Hippocampal formation (tissue), 2 donors: Measurements from ENCODE around the gene UBP1.
"Not testable (repeated sequence)": the region's sequence is repeated elsewhere in the genome, so short reads cannot be mapped to it uniquely, and the experiment has no call there.

Source experiments
- DNase-seq, 2 donors: peaks; one replicate each; lab custom pipeline; 2025; lab: John Stamatoyannopoulos, UW

The UBP1 gene

DNA sequence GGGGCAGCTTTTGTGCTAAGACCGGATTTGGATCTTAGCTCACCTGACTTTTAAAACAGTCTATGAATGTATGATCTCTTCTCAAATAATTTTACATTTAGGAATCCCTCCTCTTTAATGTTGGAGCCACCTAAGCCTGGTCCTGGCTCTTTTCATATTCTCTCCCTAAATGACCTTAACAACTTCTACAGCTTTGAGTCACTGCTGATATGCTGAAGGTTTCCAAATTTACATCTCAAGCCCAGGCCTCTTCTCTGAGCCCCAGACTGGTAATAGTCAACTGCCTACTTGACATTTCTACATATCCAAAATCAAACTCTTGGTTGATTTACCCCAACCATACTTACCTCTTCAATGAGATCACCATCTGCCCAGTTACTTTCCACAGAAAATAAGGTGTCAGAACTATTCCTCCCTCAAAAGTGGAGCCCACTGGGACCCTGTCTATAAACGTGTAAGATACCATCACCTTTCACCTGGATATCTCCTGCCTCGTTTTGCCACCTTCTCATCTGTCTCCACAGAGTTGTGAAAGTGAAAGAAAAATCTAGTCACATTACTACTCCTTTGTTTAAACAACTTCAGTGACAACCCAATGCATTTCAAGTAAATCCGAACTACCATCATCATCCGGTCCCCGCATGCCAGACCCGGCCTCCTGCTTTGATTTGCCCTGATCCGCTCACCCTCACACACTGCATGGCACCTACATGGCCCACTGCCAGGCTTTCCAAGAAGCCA, 48.8 kb downstream of the UBP1 start:
- no peak for DNase-seq

DNA sequence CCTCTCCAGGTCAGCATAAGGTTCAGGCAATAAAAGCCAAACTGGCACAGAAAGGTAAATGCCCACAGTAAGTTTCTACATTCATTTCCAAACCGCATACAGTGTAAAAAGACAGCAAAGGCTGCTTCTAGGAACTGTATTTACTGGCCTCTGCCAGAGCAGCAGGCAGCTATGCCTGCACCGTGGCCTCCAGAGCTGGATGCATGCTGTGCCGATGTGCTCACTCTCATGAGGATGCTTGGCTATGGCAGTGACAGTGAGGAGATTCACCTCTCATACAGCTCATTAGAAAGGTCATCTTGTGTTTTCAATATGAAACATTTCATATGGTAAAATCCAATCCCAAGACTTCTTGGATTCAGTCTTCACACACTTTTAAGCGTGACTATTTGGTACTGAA, 50.3 kb downstream of the UBP1 start:
- no peak for DNase-seq

DNA sequence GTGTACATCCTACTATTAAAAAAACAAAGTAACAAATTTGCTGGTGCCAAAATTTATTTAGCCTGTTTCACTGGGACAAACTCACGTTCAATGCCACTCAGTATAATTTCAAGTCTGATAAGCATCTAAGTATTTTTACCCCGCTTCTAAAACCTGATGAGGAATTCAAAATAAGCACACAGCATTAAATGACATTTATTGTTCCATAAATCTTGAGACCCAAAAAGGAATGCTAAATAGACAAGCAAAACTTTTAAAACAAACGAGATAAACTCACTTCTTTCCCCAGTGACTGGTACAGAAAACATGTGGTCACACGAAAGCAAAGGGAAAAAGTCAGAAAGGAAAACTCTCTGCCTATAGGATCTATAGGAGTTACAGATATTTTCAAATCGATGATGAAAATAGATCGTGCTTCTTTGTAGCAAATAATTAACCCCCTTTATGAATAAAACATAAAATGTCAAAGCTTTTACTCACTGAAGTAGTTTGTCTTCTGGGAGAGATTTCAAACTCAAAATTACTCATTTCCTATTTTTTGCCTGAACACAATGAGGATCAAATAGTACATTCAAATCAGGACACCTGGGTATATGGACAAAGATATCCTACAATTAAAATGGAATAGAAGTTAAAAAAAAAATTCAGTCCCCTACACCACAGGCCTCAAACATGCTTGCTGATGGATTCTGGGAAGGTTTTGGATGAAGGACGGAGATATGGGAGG, 51.7 kb downstream of the UBP1 start:
- no peak for DNase-seq

DNA sequence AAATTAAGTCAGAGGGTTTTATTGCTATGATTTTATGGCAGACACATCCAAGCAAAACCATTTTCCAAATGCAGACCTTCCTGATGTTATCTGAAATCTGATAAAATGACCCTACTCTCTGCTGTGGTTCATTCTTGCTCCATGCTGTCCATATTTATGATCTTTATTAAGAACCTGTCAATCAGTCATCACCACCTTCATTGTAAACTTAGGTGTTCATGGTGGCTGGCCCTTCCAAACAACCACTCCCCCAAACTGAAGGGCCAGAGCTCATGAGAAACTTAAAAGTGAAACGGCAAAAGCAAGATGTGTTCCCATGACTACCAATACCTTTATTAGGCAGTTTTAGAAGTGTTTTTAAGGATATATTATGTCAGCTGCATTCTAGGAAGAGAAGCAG, 53.6 kb downstream of the UBP1 start:
- no peak for DNase-seq

DNA sequence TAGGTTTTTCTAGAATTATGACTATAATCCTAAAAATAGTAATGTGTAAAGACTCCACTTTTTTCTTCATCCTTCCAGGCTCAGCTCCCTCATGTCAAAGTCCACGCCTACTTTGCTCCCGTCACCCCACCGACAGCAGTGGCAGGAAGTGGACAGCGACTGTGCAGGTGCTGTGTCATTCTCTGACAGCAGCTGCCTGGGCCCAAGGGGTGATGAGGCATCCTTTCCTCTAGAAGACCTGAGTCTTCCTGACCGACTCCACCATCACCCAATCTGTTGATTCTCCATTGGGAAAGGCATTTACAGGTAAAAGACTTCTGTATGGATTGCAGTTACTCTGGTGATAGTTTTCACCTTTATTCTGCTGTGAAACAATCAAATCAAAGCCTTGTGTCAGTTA, 54.8 kb downstream of the UBP1 start:
- DNase-seq = no peak

DNA sequence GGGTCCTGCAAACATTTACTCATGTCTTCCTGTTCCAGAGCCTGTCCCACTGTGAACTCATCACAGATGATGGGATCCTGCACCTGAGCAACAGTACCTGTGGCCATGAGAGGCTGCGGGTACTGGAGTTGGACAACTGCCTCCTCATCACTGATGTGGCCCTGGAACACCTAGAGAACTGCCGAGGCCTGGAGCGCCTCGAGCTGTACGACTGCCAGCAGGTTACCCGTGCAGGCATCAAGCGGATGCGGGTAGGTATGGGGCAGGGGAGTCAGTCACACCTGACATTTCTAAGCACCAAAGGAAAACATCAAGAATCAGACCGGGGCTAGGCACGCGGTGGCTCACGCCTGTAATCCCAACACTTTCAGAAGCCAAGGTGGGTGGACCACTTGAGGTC, 56.3 kb downstream of the UBP1 start:
- no peak for DNase-seq

DNA sequence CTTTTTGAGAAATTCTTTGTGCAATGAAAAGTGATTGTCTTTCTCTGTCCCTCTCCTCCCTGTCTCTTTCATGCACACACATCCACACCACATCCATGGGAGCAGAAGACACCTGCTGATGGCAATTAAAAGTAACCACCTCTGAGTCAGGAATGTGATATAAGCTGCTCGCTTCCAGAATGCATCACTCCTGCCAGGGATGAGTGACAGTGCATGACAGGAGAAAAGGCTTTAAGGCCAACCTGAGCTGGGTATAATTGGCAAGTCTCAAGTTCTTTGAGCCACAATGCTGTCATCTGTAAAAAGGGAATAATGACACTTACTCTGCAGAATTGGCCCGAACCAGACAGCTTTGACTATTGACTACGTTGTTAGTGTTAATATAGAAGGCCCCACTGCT, 59.6 kb downstream of the UBP1 start:
- DNase-seq = no peak

DNA sequence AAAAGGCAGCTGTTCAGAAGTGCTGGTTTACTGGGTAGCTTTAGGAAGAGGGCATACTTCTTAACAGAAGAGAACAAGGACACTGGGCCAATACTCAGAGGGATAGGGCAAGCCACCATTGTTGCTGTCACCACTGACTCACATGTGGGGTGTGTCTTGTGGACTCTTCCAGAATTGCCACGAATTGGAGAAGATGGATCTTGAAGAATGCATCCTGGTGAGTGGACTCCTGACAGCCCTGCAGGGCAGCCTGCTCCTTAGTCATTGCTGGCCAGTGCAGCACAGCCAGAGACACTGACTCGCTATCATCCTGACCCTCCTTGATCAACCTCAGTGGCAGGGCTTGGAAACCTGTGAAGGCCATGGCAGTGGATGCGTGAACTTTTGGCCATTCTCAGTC, 62.3 kb downstream of the UBP1 start:
- DNase-seq = no peak

DNA sequence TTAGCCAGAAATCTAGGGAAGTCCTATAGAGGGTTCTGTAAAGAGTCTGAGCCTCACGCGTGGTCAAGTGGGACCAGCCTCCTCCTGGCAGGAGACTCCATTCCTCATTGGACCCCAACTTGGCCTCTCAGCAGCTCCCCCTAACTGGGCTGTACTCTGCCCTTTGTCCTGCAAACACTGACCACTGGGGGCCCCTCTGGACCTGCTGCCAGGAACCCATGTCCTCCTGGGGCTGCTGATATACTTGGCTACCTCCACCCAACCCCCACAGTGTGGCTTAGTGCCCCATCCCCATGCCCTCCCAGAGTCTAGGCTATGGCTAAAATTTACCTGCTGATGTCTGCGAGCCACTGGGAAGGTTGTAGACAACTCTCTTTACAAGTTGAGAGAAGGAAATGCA, 62.7 kb downstream of the UBP1 start:
- no peak for DNase-seq

DNA sequence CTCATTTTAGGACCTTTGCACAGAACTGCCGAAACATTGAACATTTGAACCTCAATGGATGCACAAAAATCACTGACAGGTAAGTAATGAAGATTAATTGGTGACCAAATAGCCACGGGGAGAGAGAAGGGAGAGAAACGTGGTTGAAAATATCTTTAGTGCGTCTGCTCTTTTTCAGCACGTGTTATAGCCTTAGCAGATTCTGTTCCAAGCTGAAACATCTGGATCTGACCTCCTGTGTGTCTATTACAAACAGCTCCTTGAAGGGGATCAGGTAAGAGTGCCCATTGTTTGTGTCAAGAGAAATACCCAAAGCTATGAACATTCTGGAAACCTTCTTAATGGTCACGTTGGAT, 67.1 kb downstream of the UBP1 start:
- no peak for DNase-seq

DNA sequence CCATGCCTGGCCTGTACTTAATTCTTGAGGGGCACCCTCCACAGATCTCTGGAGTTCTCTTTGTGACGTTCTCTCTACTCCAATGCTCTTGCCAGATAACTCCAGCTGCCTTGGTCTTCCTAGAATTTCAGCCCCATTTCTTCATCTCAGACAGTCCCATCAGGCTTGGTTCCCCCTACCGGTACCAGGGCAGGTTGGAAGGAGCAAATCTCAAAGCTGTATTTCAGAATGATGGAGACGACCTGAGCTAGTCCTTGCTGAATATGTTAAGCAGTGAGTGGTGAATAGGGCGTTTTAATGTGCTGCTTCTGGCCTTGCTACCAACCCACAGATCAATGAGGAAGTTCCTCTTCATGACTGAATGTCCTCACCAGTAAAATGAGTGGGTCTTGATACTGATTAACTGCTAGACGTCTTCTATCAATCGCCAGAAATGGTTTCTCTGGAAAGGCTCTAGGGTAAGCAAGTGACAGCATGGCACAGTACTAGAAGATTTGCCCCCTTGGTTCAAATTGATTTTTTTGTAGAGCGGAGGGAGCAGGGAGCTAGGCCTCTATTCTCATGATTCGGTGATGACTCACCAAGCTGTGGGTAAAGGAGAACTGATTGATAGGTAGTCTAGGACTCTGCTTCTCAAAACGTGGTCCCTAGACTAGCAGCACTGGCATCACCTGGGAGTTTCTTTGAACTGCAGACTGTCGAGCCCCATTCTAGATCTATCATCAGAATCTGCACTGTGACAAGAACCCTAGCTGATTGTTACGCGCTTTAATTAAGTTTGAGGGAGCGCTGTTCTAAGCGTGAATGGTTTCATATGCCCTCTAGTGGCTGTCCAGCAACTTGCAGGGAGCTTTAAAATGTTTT, 67.8 kb downstream of the UBP1 start:
- DNase-seq = peak; percentile 48 to 63

DNA sequence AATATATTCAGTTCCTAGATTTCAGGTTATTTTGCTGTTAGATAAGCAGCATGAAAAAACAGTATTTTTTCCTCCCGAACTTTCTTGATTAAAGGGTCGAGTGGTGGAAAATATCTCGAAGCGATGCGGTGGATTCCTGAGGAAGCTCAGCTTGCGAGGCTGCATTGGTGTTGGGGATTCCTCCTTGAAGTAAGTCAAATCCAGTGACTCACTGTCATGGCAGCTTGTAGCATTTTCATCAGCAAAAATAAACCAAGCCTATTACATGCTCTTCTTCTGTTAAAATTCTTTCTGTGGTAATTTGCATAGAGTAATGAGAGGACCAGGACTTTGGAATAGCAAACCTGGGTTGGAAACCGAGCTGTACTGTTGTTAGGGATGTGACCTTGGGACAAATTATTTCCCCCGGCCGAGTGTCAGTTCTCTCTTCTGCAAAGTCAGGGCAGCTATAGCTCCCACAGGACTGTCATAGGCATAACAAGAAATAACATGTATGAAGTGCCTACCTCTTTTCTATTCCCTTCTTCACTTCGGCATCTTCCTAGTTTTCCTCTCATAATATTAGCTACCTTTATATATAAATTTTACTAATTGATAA, 75.6 kb downstream of the UBP1 start:
- DNase-seq = no peak

DNA sequence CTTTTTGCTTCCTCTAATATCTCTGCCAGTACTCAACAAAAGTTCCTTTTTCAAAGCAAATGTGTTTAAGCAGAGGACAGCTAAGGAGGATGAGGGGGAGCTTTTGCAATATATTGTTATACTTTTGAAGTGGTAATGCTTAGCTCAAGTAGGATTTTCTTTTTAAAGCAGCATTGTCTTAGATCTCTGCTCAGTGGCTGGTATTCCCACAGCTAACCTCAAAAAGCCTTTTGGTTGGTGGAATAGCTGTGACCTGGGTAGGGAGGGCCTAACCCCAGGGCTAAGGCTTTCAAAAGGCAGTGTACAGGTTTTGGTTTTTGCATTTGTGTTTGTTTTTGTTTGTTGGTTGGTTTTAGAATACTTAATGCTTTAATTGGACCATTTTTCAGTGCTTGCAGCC, 76.1 kb downstream of the UBP1 start:
- no peak for DNase-seq

DNA sequence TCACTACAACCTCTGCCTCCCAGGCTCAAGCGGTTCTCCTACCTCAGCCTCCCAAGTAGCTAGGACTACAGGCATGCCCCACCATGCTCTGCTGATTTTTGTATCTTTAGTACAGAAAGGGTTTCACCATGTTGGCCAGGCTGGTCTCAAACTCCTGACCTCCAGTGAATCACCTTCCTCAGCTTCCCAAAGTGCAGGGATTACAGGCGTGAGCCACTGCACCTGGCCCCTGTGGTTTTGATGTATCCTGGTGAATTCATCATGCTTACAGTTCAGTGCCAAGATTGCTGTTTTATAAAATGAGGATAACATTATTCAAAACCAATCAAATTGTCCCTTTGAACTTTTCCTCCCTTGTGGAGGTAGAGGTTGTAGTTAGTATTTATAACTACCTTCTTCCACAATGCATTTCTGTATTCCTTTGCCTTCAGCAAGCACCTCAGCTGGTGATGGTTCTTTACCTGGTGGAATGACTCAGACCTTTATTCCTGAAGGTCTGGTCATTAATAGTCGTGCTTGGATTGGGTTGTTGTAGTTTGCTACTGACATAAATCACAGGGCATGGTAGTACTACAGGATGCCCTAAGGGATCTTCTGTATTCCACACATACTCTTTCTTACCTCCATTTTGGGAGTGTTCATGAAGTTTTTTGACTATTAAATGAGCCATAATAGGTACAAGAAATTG, 76.9 kb downstream of the UBP1 start:
- no peak for DNase-seq

DNA sequence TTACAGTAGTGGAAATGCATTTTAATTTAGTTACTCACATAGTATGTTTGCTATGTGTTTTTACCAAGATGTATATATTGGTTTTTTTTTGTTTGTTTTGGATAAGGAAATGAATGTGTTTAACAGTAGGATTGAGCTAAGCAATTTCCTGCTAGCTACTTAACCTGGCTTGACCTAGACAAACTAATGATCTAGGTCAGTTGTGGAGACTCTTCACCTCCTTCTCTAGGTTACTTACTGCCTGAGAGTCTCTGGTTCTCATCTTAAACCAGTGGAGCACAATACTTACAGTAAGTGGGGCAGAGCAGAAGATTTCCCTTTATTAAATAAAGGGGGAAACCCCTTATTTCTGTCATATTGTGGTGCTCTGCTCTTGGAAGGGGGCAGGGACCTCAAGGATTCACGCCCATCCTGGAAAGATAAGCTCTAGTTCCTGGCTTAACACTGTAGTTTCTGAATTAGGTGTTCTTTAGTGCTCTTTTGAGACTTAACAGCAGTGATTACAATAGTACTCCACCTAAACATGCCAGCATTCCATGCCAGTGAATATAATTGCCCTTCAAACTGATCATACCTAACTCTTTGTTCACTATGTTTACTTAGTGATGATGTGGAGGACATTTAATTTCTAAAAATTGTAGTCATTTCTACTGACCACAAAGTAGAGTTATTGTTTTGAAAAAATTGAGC, 79.9 kb downstream of the UBP1 start:
- no peak for DNase-seq

DNA sequence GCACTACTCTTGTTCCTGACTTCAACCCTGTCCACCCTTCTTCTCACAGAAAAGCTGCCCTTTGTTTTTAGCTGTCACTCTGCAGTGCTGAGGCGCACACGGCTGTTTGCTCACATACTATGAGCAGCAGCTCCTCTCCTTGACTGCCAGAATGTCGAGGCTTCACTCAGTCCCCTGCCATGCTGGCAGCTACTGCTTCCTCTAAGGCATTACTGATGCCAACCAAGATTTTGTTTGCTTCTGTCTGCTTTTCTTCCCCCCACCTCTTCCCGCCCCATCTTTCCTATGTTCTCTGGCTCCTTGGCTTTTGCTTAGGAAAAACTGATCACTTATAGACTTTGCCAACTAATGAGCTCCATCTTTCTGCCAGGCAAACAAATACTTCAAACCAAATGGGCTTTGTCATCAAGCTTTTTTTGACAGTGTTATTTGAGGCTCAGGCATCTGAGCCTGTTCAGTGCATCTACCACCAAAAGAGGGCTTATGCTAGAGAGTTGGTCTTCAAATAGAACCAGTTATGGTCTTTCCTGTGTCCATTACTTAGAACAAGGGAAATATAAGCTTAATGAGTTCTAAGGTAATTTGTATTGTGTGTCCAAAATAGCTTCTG, 81.9 kb downstream of the UBP1 start:
- DNase-seq = no peak

DNA sequence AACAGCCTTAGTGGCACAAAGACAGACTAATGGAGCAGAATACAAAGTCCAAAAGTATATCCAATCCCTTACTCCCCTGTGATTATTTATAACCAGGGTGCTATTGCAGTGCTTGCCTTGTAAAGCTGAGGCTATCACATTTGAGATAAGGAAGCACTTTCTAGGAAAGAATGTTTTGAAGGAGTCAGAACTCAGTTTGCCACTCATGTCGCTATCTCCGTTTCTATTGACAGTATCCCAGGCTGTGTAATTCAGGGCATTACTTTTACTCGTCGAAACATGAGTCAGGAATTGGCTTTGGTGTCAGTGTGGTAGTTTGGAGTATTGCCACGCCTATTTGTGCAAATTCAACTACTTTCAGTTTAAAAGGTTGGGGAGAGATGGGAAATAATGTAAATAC, 84.6 kb downstream of the UBP1 start:
- DNase-seq = no peak

DNA sequence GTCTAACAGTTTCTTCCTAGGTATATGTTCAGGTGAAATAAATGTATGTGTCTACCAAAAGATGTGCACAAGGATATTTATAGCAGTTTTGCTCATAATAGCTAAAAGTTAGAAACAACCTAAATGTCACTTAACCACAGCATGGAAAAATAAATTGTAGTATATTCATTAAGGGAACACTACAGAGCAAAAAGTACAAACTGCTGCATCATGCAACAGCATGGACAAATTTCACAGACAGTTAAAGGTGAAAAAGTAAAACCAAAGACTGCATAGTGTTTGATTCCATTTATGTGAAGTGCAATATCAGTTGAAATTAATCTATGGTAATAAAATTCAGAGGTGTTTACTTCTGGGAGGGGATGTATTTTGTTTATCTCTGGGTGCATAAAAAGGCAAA, 100.4 kb downstream of the UBP1 start:
- DNase-seq = no peak

DNA sequence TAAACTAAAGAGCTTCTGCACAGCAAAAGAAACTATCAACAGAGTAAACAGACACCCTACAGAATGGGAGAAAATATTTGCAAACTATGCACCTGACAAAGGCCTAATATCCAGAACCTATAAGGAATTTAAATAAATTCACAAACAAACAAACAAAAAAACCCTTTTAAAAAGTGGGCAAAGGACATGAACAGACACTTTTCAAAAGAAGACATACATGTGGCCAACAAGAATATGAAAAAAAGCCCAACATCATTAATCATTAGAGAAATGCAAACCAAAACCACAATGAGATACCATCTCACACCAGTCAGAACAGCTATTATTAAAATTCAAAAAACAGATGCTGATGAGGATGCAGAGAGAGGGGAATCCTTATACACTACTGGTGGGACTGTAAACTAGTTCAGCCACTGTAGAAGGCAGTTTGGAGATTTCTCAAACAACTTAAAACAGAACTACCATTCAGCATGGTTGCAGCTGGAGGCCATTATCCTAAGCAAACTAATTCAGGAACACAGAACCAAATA, 101.2 kb downstream of the UBP1 start:
- DNase-seq = not testable (repeated sequence)
